DND-41 (cell line): ENCODE measurements around the gene RSF1.

Experiments
- EZH2 ChIP-seq: IDR thresholded peaks from 3 replicates; pipeline ENCODE4 v1.6.1; 2012; ENCODE audit warnings: borderline replicate concordance, low read depth, mild to moderate bottlenecking, moderate library complexity, low read length, inconsistent platforms; ENCODE audit not compliant: severe bottlenecking
- TF ChIP-seq, protein P1 (sequence below): IDR thresholded peaks from 2 replicates; pipeline ENCODE4 v1.5.1; 2012; ENCODE audit warnings: borderline replicate concordance, low read length, moderate library complexity, mild to moderate bottlenecking; ENCODE audit not compliant: poor library complexity, severe bottlenecking; ENCODE audit errors: extremely low read depth

DNA sequence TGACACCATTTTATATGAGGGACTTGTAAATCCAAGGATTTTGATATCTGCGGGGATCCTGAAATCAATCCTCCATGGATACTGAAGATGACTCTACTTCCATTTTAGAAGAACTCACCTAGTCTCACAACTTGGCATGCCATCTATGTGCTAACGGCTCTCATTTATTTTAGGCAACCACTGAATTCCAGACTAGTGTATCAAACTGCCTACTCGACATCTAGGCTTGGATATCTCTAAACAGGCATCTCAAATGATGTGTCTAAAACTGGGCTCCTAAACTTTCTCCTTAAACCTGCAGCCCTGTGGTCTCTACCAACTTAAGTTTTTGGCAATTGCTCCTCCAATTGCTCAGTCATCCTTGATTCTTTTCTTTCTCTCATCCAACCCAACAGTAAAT lies 151.8 kb downstream of the RSF1 start:
- TF ChIP-seq, protein P1, sequence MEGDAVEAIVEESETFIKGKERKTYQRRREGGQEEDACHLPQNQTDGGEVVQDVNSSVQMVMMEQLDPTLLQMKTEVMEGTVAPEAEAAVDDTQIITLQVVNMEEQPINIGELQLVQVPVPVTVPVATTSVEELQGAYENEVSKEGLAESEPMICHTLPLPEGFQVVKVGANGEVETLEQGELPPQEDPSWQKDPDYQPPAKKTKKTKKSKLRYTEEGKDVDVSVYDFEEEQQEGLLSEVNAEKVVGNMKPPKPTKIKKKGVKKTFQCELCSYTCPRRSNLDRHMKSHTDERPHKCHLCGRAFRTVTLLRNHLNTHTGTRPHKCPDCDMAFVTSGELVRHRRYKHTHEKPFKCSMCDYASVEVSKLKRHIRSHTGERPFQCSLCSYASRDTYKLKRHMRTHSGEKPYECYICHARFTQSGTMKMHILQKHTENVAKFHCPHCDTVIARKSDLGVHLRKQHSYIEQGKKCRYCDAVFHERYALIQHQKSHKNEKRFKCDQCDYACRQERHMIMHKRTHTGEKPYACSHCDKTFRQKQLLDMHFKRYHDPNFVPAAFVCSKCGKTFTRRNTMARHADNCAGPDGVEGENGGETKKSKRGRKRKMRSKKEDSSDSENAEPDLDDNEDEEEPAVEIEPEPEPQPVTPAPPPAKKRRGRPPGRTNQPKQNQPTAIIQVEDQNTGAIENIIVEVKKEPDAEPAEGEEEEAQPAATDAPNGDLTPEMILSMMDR = no peak
- TF ChIP-seq EZH2 = no peak
